HG03571 (cell line): ENCODE measurements around the gene LGALS1.
A peak's percentile ranks its signal among the peaks of the same experiment; 100 is the strongest.

Experiments
- ATAC-seq: cut with Tn5 transposase; IDR thresholded peaks from one replicate; pipeline ENCODE4 v1.9.1; 2021; ENCODE audit not compliant: unreplicated experiment

LGALS1 gene

DNA sequence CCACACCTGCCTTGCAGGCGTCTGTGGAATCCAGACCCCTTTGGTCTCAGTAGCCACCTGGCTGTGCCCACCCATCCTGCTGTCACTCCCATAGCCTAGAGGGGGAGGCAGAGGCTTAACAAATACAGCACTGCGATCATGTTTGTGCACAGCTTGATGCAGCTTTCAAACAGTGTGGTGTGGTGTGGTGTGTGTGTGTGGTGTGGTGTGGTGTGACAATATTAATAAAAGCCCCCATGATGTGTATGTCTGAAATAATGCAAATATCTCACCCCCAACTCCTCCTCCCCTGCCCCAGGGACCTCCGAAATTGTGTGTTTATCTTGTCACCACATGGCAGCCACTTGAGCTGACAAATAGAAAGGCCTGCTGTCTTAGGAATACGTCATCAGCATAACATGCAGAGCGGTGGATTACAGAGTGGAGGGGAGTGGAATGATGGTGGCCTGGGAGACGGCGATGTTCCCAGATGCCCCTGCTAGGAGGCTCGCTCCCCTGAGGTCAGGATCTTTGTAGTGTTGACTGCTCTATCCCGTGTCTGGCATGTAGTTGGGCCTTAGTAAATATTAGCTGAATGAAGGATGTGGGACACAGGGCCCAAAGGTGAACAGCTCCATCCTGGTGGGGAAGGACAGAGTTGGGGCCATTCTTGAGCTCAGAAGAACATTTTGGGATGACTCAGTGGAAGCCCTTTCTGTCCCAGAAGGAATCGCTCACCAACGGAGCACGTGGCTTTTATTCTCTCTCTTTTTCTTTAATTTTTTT, 14.1 kb upstream of the LGALS1 start:
- ATAC-seq, result no peak

DNA sequence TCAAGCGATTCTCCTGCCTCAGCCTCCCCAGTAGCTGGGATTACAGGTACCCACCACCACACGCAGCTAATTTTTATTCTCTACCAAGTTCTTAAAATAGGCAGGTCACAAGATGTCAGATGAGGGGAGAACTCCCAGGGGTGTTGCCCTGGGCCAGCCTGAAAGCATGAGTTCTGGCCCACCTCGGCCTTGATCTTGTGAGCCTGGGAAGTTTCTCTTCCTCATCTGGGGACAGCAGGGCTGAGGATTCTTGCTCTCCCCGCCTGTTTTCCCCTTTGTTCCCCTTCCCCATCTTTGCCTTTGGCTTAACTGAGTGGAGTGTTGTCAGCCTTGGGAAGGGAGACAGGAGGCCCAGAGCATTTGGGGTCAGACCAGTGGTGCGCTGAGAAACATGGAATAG, 13.4 kb upstream of the LGALS1 start:
- no peak for ATAC-seq

DNA sequence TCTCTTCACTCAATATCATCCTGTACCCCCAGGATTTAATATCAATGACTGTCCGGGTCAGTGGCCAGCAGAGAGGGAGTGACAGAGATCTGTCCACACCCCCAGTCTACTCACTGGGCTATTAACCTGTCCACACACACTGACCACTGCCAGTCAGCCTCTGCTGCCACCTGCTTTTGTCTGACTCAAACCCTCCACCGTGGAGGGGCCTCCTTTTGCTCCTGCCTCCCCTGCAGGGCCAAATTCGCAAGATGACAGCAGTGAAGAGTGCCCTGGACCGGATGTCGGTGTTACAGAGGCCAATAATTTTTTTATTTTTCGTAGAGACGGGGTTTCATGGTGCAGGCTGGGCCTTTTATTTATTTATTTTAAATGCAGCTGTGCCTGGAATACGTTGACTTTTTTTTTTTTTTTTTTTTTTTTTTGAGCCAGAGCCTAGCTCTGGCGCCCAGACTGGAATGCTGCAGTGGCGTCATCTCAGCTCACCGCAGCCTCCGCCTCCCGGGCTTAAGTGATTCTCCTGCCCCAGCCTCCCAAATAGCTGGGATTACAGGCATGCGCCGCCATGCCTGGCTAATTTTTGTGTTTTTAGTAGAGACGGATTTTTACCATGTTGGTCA, 11.8 kb upstream of the LGALS1 start:
- ATAC-seq, result no peak

DNA sequence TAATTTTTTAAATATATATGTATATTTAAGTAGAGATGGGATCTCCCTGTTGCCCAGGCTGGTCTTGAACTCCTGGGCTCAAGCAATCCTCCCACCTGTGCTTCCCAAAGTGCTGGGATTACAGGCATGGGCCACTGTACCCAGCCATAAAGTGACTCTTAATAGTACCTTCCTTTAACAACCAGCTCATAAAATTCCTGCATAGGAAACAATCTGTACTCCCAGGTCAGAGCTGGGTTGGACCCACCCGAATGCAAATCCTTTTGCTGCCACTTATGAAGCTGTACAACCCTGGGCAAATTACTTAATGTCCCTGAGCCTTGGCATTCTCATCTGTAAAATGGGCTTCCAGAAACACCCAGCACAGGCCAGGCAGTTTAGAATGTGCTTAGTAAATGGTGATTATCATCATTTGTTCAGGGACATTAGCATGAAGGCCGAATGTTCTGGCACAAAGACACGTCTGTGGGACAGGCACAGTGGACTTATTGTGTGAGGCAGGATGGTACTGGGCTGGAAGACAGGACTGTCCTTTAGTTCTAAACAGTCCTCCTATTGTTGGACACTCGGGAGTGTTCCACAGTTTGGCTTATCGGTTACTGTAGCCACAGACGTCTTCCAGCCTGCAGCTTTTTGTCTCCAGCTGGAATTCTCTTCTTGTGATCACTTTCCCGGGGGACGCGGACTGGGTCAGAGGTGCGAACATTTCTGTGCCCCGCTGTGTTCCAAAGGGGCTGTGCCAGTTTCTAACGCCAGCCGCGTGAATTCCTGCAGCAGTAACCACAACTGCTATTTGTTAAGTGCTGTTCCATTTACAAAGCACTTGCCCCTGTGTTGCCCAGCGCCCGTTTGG, 11.0 kb upstream of the LGALS1 start:
- no peak for ATAC-seq

DNA sequence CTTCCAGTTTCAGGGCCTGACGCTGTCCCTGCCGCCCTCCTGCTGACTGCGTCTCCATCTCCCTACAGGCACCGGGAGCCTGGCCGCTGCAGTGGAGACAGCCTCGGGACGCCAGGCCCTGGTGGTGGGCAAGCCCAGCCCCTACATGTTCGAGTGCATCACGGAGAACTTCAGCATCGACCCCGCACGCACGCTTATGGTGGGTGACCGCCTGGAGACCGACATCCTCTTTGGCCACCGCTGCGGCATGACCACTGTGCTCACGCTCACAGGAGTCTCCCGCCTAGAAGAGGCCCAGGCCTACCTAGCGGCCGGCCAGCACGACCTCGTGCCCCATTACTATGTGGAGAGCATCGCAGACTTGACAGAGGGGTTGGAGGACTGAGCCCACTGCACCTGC, 9.9 kb upstream of the LGALS1 start:
- no peak for ATAC-seq

DNA sequence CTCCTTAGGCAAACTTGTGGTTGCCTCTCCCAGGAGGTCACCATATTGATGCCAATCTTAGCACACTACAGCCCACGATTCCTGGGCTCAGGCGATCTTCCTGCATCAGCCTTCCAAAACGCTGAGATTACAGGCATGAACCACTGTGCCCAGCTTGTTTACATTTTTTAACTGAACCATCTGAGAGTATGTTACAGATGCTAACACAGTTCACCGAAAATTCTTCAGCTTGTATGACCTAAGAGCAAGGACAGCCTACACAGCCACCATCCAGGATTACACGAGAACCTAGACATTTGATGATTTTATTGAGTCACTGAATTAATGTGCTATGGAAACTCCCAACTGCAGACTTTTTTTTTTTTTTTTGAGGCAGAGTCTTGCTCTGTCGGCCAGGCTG, 5.8 kb upstream of the LGALS1 start:
- ATAC-seq, result no peak

DNA sequence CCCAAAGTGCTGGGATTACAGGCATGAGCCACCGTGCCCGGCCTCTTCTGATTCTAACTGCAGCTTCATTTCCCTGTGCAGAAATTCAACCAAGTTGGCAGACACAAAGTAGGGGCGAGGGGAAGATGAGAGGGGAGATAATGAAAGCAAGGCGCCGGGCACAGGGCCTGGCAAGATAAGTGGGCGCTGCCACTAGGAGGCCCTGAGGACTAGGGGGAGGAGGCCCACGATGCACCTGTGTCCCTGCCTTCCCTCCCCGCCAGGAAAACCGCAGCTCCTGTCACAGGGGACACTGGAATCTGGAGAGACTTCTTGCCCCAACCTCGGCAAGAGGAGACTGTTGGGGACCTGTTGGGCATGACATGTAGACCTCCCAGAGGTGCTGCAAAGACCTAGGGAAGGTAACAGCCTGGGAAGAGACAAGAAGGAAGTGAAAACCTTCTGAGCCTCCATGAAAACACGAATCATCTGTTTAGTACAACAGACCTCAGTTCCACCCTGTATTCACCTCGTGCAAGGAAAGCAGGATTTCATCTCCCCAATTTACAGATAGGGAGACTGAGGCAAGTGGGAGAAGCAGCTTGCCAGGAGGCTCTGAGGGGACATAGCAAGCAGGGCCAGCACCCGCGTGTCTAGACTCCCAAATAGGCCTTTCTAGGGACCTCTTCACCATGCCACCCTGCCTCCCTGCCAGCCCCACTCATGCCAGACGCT, 3.1 kb upstream of the LGALS1 start:
- ATAC-seq, result no peak

DNA sequence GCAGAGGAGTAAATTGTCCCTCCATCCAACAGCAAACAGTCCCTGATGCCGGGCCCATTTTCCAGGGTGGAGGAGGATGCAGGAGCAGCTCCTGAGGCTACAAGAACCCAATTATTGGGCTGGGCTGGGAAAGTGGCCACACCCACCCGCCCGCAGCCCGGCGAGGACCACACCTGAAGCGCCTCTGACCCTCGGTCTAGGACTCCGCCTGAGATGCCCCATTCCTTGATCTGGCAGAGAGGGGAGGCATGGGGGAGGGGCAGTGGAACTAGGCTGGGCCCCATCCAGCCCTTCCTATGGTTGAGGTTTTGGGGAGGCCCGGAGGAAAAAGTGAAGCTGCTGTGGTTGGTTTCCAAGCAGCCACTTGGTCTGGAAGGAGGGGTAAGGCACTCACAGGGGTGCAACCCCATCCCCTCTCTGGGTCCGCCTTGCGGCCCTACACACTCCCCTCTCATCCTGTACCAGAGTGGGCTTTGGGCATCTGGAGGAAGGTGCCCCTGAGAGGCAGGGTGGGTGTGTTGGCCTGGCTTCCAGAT, 2.4 kb upstream of the LGALS1 start:
- no peak for ATAC-seq

DNA sequence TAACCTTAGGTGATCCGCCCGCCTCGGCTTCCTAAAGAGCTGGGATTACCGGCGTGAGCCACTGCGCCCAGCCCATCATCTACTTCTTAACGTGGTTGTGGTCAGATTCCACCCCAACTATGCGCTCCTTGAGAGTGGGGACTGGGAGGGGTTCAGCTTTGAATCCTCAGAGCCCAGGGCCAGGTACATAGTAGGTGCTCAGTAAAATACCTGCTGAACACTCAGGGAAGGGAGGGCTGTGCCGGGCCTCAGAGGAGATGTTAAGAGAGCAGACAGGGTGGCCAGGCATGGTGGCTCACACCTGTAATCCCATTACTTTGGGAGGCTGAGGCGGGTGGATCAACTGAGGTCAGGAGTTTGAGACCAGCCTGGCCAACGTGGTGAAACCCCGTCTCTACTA, 1.2 kb upstream of the LGALS1 start:
- ATAC-seq, result no peak

DNA sequence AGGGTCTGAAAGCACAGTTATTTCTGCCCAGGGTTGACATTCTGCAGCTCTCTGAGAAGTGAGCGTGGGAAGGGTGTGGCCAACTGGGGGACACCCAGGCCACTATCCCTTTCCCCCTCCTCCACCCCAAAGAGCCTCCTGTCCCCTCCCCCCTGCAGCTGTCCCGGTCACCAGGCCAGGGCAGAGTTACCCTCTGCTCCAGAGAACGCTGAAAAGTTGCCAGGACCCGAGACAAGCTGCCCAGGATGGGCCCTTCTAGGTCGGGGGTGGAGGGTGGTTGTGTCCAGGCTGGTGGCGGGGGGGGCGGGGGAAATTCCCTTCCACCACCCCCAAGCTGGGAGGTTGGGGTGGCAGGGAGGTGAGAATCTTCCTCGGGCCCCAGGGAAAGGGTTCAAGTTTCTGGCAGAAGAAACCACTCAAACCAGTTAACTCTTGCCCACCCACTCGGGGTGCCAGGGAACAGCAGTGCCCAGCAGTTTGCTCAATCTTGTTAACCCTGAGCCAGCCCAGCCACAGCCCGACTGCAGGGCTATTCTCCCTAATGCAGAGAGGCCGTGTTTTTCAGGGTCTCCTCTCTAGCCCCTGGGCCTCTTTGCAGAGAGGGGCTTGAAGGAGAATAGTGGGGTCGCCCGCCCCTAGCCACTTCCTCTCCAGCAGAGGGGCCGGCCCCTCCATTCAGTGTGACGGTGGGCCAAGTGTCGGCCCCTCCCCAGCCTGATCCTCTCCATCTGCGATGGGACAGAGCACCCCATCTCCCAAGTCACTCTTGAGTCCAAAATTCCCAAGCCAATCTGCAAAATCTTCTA, 697 bp downstream of the LGALS1 start:
- ATAC-seq, result no peak

DNA sequence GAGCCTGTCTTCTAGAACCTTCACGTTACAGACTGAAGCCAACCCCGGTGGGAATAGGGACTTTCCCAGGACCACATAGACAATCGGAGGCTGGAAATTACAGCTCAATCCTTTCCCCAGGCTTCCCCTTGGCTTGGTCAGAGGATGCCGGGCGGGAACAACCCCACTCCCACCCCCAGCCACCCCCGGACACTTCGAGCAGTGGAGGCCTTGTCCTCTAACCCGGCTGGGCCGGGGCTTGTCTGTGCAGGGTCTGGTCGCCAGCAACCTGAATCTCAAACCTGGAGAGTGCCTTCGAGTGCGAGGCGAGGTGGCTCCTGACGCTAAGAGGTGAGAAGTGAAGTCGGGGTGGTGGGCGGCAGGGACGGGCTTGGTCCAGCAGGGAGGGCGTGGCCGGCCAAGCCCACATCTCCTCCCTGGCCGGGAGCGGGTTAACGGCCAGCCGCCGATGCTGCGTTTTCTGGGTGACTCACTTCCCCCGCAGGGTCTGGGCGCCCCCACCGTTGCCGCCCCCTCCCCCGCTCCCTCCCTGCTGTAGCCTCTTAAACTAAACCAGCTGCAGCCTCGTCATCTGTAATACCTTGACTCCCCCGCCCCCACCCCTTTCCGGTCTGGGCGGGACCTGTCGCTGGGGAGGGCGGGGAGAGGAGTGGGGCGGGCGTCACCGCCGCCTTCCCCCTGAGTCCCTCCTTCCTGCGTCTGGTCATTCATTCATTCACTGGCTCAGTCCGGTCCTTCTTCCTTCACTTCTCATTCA, 1.5 kb downstream of the LGALS1 start:
- peak; percentile 51 for ATAC-seq

DNA sequence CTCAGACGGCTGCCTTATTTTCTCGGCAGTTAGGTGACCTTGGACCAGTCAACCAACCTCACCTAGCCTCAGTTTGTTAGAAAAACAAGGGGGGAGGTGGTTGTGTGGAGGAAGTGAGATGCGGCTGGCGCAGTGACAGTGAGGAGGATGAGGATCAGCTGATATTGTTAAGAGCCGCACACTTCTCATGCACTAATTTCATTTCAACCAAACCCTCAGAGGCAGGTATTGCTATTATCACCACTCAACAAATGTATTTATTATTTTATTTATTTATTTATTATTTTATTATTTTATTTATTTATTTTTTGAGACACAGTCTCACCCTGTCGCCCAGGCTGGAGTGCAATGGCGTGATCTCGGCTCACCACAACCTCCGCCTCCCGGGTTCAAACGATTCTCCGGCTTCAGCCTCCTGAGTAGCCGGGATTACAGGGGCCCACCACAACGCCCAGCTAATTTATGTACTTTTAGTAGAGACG, 2.1 kb downstream of the LGALS1 start:
- ATAC-seq, result no peak

DNA sequence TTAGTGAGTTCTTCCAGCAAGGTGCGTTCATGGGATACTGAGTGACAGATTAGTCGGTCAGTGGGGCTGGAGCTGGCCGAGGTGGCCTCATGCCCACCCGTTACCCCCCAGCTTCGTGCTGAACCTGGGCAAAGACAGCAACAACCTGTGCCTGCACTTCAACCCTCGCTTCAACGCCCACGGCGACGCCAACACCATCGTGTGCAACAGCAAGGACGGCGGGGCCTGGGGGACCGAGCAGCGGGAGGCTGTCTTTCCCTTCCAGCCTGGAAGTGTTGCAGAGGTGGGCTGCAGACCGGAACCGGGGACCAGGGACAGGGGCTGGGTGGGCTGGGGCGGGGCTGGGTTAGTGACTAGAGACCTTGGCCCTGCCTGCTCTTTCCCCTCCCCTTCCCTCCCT, 2.9 kb downstream of the LGALS1 start:
- ATAC-seq, result no peak

DNA sequence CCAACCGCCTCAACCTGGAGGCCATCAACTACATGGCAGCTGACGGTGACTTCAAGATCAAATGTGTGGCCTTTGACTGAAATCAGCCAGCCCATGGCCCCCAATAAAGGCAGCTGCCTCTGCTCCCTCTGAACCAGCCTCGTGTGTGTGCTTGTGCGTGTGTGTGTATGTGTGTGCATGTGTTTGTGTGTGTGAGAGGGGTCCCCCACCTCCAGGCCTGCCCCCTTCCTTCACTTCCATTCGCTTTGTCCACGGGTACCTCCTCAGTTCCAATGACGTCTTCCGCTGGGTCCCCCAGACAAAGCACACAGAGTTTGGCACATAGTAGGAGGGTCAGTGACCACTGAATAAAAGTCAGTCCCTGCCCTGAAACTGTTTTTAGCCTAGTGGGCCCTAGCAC, 4.2 kb downstream of the LGALS1 start:
- ATAC-seq, result no peak

DNA sequence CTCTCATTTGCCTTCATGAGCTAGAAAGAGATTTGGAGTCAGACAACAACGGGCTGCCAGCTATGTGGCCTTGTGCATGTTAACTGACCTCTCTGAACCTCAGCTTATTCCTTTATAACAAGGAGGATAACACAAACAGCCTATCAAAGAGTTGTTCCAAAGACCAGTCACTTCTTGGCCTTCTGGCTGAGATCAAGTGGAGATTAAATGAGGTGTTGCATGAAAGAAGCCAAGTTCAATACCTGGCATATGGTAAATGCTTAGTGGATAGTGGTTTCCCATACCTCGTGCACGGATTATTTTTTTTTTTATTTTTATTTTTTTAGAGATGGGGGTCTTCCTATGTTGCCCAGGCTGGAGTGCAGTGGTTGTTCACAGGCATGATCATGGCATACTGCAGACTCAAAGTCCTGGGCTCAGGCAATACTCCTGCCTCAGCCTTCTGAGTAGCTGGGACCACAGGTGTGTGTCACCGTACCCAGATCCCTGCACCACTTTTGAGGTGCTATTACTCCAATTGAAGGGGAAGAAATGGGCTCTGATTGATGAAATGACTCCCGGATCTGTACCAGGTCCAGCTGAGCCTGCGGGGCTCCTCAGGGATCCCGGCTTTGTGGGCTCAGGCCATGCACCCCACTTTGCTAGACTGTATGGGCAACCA, 4.9 kb downstream of the LGALS1 start:
- ATAC-seq, result no peak

DNA sequence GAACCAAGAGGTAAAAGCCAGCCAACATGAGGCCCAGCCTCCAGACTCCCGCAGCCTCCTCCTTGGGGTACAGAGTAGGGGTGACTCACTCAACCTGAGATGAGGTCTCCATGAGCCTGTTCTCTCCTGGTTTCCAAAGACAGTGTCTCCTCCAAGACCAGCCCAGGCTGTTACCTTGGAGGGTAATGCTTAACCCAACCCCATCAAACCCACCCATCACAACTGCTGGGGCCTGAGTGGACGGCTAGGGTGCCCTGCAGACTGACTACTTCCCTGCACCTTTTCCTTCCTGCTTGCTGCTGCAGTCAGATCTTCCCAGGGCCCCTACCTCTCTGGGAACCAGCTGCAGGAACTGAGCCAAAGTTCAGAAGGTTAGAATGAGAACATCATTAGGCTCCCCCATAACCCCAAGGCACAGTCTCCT, 5.6 kb downstream of the LGALS1 start:
- ATAC-seq, result no peak

DNA sequence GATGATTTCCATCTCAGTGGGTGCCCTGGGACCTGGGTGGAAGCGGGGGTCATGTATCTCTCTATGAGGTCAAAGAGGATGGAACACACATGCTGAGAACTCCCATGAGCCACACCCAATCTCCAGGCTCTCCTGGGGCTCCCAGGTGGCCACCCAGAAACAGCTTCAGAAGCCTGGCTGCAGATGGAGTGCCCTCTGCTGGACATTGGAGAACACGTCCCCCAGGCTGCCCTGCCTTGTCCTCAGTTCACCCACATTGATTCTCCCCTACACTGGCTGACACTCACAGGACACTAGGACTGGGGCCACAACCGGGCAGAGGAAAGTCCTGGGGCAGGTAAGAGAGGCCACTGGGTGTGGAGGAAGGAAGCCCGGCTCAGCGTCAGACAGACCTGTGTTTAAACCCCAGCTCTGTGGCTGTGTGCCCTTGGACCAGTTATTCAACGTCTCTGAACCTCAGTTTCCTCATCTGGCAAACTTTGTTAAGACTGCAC, 6.2 kb downstream of the LGALS1 start:
- ATAC-seq, result no peak

DNA sequence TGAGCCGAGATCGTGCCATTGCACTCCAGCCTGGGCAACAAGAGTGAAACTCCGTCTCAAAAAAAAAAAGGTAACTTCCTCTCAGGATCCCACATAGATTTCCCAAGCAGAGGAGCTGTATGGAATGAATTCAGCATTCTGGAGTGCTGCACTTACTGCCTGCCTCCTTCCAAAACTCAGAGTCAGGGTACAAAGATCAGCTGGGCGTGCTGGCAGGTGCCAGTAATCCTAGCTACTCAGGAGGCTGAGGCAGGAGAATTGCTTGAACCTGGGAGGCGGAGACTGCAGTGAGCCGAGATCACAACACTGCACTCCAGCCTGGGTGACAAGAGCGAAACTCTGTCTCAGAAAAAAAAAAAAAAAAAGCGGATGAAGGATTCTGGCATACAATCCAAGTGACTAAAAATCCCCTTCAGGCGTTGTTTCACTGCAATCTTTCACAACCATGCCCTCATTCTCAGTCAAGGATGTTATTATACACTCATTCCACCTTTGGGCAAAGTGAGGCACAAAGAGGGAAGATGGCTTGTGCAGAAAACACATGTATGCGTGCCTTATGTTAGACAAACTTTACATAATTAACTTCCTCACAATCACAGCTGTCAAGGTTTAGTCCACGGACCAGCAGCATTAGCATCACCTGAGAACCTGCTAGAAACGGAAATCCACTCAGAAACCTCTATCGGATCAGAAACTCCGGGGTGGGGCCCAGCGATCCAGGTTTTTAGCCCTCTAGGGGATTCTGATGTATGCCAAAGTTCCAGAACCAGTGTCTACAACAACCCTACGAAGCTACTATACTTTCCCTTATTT, 9.6 kb downstream of the LGALS1 start:
- no peak for ATAC-seq
